SK-N-SH treated with all-trans-retinoic acid at 6 μM for 48 hours (cell line): Measurements from ENCODE around the gene DCP1B.

ENCODE experiments used
- ATAC-seq: fragments of 200-7000 bp; cut with Tn5 transposase; 3 replicates; pipeline ENCODE4 v1.9.1; 2020; ENCODE audit warnings: mild to moderate bottlenecking, moderate library complexity
- ARNTL ChIP-seq: fragments of 450-650 bp; formaldehyde crosslinking; IDR thresholded peaks from 2 replicates; pipeline ENCODE4 v1.5.0; 2020; ENCODE audit warnings: low read depth, mild to moderate bottlenecking, moderate library complexity, borderline replicate concordance
- CSRNP3 ChIP-seq: fragments of 250-450 bp; sonication (Bioruptor Pico); IDR thresholded peaks from 2 replicates; pipeline ENCODE4 v1.5.1; 2021; ENCODE audit warnings: mild to moderate bottlenecking, moderate library complexity
- ESRRG ChIP-seq: fragments of 250-450 bp; sonication (Bioruptor Pico); IDR thresholded peaks from 2 replicates; pipeline ENCODE4 v1.6.1; 2021; ENCODE audit warnings: mild to moderate bottlenecking
- GLIS3 ChIP-seq: fragments of 250-450 bp; sonication (Bioruptor Pico); IDR thresholded peaks from 2 replicates; pipeline ENCODE4 v1.5.0; 2020; ENCODE audit warnings: mild to moderate bottlenecking, moderate library complexity
- ISL1 ChIP-seq: fragments of 250-450 bp; sonication (Bioruptor Pico); IDR thresholded peaks from 2 replicates; pipeline ENCODE4 v2.1.2; 2022; ENCODE audit warnings: mild to moderate bottlenecking, moderate library complexity
- OSR1 ChIP-seq: fragments of 250-450 bp; sonication (Bioruptor Pico); IDR thresholded peaks from 2 replicates; pipeline ENCODE4 v1.8.0; 2022; ENCODE audit warnings: moderate library complexity, mild to moderate bottlenecking, inconsistent platforms
- PATZ1 ChIP-seq: fragments of 250-450 bp; sonication (Bioruptor Pico); IDR thresholded peaks from 2 replicates; pipeline ENCODE4 v1.8.0; 2020; ENCODE audit warnings: mild to moderate bottlenecking, moderate library complexity, borderline replicate concordance
- PPARA ChIP-seq: fragments of 250-450 bp; sonication (Bioruptor Pico); IDR thresholded peaks from 2 replicates; pipeline ENCODE4 v1.5.0; 2020; ENCODE audit warnings: mild to moderate bottlenecking, borderline replicate concordance
- RARB ChIP-seq: fragments of 250-450 bp; sonication (Bioruptor Pico); IDR thresholded peaks from 2 replicates; pipeline ENCODE4 v1.8.0; 2021; ENCODE audit warnings: mild to moderate bottlenecking, moderate library complexity
- SNAI2 ChIP-seq: fragments of 250-450 bp; sonication (Bioruptor Pico); IDR thresholded peaks from 2 replicates; pipeline ENCODE4 v1.5.0; 2020; ENCODE audit warnings: mild to moderate bottlenecking, moderate library complexity
- TCF4 ChIP-seq: fragments of 250-450 bp; sonication (Bioruptor Pico); IDR thresholded peaks from 2 replicates; pipeline ENCODE4 v1.8.0; 2021; ENCODE audit warnings: mild to moderate bottlenecking, moderate library complexity, borderline replicate concordance
- TOX ChIP-seq: fragments of 250-450 bp; sonication (Bioruptor Pico); IDR thresholded peaks from 2 replicates; pipeline ENCODE4 v1.8.0; 2021; ENCODE audit warnings: mild to moderate bottlenecking, moderate library complexity, borderline replicate concordance
- ZC3H10 ChIP-seq: fragments of 250-450 bp; sonication (Bioruptor Pico); IDR thresholded peaks from 2 replicates; pipeline ENCODE4 v1.5.1; 2021; ENCODE audit warnings: mild to moderate bottlenecking, moderate library complexity
- ZFP3 ChIP-seq: fragments of 250-450 bp; sonication (Bioruptor Pico); IDR thresholded peaks from 2 replicates; pipeline ENCODE4 v1.5.0; 2020; ENCODE audit warnings: mild to moderate bottlenecking, moderate library complexity
- ZFP30 ChIP-seq: fragments of 450-650 bp; formaldehyde crosslinking; IDR thresholded peaks from 2 replicates; pipeline ENCODE4 v1.5.0; 2022; ENCODE audit warnings: mild to moderate bottlenecking, moderate library complexity
- ZNF565 ChIP-seq: fragments of 450-650 bp; formaldehyde crosslinking; conservative IDR thresholded peaks from 2 replicates; pipeline ENCODE4 v1.5.0; 2020; ENCODE audit warnings: low read depth, mild to moderate bottlenecking, moderate library complexity
- ZNF70 ChIP-seq: fragments of 450-650 bp; formaldehyde crosslinking; IDR thresholded peaks from 2 replicates; pipeline ENCODE4 v1.5.0; 2020; ENCODE audit warnings: mild to moderate bottlenecking, moderate library complexity
- ZNF8 ChIP-seq: fragments of 450-650 bp; formaldehyde crosslinking; IDR thresholded peaks from 2 replicates; pipeline ENCODE4 v1.5.0; 2020; ENCODE audit warnings: mild to moderate bottlenecking, moderate library complexity
- TF ChIP-seq, protein P1 (sequence below): fragments of 250-450 bp; sonication (Bioruptor Pico); IDR thresholded peaks from 2 replicates; pipeline ENCODE4 v1.8.0; 2021; ENCODE audit warnings: low read depth, mild to moderate bottlenecking, moderate library complexity, borderline replicate concordance
- TF ChIP-seq, protein P2 (sequence below): fragments of 250-450 bp; sonication (Bioruptor Pico); IDR thresholded peaks from 2 replicates; pipeline ENCODE4 v1.5.0; 2020; ENCODE audit warnings: mild to moderate bottlenecking, moderate library complexity

DCP1B gene

DNA sequence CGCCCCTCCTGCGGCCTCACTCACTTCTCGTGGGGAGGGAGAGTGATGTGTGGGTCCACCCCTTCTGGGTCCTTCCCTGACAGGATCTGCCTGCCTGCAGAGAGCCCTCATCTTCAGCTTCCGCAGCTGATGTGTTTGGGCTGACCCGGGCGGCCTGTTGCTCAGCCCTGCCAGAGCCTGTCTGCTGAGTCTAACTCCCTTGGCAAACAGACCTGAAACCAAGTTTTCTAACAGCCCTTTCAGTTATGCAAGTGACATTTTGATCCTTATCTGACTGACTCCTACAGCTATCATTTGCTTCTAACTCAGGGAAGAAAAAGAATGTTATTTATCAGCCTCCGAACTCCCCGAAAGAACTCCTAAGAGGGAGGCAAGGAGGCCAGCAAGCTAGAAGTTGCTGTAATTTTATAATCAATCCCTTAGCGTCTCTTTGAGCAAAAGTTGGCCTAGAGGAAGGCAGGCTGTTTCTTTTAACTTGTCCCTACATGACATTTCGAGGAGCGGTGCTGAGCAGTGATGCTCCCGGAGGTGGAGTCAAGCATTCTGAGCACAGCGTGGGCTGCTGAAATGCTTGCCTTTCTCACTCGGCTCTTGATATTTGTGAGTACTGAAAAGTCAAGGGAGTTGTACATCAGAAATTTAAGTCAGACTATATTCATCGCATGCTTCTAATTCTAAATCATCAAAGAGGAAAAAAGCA is 54.3 kb downstream of the DCP1B start:
- no peak for ATAC-seq
- TF ChIP-seq ZNF70 = no peak
- TF ChIP-seq ZNF565 (CRISPR knock-in tag) = no peak
- TF ChIP-seq ISL1 (CRISPR knock-in tag) = no peak
- no peak for TF ChIP-seq PPARA
- TF ChIP-seq ZNF8 (CRISPR knock-in tag) = no peak
- no peak for TF ChIP-seq CSRNP3 (CRISPR knock-in tag)
- TF ChIP-seq, protein P1, sequence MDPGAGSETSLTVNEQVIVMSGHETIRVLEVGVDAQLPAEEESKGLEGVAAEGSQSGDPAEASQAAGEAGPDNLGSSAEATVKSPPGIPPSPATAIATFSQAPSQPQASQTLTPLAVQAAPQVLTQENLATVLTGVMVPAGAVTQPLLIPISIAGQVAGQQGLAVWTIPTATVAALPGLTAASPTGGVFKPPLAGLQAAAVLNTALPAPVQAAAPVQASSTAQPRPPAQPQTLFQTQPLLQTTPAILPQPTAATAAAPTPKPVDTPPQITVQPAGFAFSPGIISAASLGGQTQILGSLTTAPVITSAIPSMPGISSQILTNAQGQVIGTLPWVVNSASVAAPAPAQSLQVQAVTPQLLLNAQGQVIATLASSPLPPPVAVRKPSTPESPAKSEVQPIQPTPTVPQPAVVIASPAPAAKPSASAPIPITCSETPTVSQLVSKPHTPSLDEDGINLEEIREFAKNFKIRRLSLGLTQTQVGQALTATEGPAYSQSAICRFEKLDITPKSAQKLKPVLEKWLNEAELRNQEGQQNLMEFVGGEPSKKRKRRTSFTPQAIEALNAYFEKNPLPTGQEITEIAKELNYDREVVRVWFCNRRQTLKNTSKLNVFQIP = no peak
- TF ChIP-seq ARNTL (CRISPR knock-in tag) = no peak
- TF ChIP-seq, protein P2, sequence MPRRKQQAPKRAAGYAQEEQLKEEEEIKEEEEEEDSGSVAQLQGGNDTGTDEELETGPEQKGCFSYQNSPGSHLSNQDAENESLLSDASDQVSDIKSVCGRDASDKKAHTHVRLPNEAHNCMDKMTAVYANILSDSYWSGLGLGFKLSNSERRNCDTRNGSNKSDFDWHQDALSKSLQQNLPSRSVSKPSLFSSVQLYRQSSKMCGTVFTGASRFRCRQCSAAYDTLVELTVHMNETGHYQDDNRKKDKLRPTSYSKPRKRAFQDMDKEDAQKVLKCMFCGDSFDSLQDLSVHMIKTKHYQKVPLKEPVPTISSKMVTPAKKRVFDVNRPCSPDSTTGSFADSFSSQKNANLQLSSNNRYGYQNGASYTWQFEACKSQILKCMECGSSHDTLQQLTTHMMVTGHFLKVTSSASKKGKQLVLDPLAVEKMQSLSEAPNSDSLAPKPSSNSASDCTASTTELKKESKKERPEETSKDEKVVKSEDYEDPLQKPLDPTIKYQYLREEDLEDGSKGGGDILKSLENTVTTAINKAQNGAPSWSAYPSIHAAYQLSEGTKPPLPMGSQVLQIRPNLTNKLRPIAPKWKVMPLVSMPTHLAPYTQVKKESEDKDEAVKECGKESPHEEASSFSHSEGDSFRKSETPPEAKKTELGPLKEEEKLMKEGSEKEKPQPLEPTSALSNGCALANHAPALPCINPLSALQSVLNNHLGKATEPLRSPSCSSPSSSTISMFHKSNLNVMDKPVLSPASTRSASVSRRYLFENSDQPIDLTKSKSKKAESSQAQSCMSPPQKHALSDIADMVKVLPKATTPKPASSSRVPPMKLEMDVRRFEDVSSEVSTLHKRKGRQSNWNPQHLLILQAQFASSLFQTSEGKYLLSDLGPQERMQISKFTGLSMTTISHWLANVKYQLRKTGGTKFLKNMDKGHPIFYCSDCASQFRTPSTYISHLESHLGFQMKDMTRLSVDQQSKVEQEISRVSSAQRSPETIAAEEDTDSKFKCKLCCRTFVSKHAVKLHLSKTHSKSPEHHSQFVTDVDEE (CRISPR knock-in tag) = no peak
- TF ChIP-seq GLIS3 (CRISPR knock-in tag) = no peak
- no peak for TF ChIP-seq ESRRG (CRISPR knock-in tag)
- TF ChIP-seq OSR1 (CRISPR knock-in tag) = no peak
- no peak for TF ChIP-seq SNAI2 (CRISPR knock-in tag)
- TF ChIP-seq ZC3H10 (CRISPR knock-in tag) = no peak
- no peak for TF ChIP-seq PATZ1

- no peak for TF ChIP-seq ZFP3 (CRISPR knock-in tag)
- no peak for TF ChIP-seq GLIS3 (CRISPR knock-in tag)
- TF ChIP-seq, protein P1 = no peak
- TF ChIP-seq CSRNP3 (CRISPR knock-in tag) = no peak
- TF ChIP-seq ZFP30 (CRISPR knock-in tag) = no peak
- TF ChIP-seq ZNF565 (CRISPR knock-in tag) = no peak
- TF ChIP-seq OSR1 (CRISPR knock-in tag) = no peak
- TF ChIP-seq ARNTL (CRISPR knock-in tag) = no peak
- TF ChIP-seq PATZ1 = no peak
- no peak for TF ChIP-seq ISL1 (CRISPR knock-in tag)
- TF ChIP-seq PPARA = no peak
- TF ChIP-seq ZNF70 = no peak
- TF ChIP-seq TOX (CRISPR knock-in tag) = no peak
- no peak for TF ChIP-seq SNAI2 (CRISPR knock-in tag)
- TF ChIP-seq, protein P2 (CRISPR knock-in tag) = no peak
- TF ChIP-seq ZC3H10 (CRISPR knock-in tag) = no peak
- no peak for TF ChIP-seq TCF4 (CRISPR knock-in tag)
- TF ChIP-seq RARB (CRISPR knock-in tag) = no peak
- no peak for ATAC-seq
Measured at GRCh38 chr12:1948883-1949282, 55.4 kb downstream of the DCP1B start.
